A549 (cell line): ENCODE data around the gene TMSB10. TPM values are rescaled to one million over a fixed set of nuclear protein-coding genes. Genes with fewer than 3 reads are reported as not detected.

ENCODE experiments used
- ATAC-seq, 2 experiments: fragments of 200-7000 bp in 1 of 2; fragments of >200 bp in 1 of 2; cut with Nextera tagmentation in 1 of 2; cut with Tn5 transposase in 1 of 2; 3 replicates each; pipeline versions ENCODE4 v1.8.0 to v1.9.1; 2018 to 2020; ENCODE audit warnings: mild to moderate bottlenecking in 1 of 2, moderate library complexity in 1 of 2
- CTCF ChIA-PET: fragments of 300-600 bp; sonication (Branson Sonifier 250); formaldehyde crosslinking; extraction: SDS; loops from one replicate; lab custom pipeline; 2021; ENCODE audit warnings: antibody characterized with exemption, inconsistent platforms; lab: Yijun Ruan, JAX
- POLR2A ChIA-PET: fragments of 350-600 bp; formaldehyde crosslinking; extraction: SDS; loops from one replicate; lab custom pipeline; 2021; ENCODE audit warnings: antibody characterized with exemption, inconsistent platforms; lab: Yijun Ruan, JAX
- DNase-seq, 2 experiments: peaks; one replicate each; pipeline versions ENCODE4 v3.0.0 to v3.0.0-alpha.2; 2011 to 2016; ENCODE audit warnings: low read depth in 1 of 2, low spot score in 1 of 2
- FAIRE-seq: peaks from 2 replicates; lab custom pipeline; 2011; peaks lifted over from hg19 to GRCh38; lab: Jason Lieb, UNC
- H3K27ac ChIP-seq, 2 experiments: fragments of >200 bp; sonication (Bioruptor Twin); formaldehyde crosslinking; 3 replicates each; pipeline ENCODE4 v1.5.1; 2016 to 2017
- H3K4me1 ChIP-seq: fragments of >200 bp; sonication (Bioruptor Twin); formaldehyde crosslinking; 3 replicates; pipeline ENCODE4 v1.6.1; 2016
- H3K4me2 ChIP-seq: fragments of >200 bp; sonication (Bioruptor Twin); formaldehyde crosslinking; 3 replicates; pipeline ENCODE4 v1.6.1; 2016
- H3K4me3 ChIP-seq: fragments of >200 bp; sonication (Bioruptor Twin); formaldehyde crosslinking; 3 replicates; pipeline ENCODE4 v1.5.1; 2016
- H3K9me3 ChIP-seq: fragments of >200 bp; sonication (Bioruptor Twin); formaldehyde crosslinking; 3 replicates; pipeline ENCODE4 v1.6.1; 2016
- CBX8 ChIP-seq: fragments of 200-600 bp; sonication (generic); IDR thresholded peaks from 2 replicates; pipeline ENCODE4 v1.6.1; 2016
- CEBPB ChIP-seq, 2 experiments: fragments of >200 bp in 1 of 2; sonication (Bioruptor Twin) in 1 of 2; formaldehyde crosslinking in 1 of 2; IDR thresholded peaks; 2 replicates each; pipeline ENCODE4 v1.6.1; 2012 to 2016
- EP300 ChIP-seq, 2 experiments: fragments of >200 bp; sonication (Bioruptor Twin); formaldehyde crosslinking; IDR thresholded peaks; 2 replicates in 1 of 2; 3 replicates in 1 of 2; pipeline ENCODE4 v1.6.1; 2016 to 2017
- ESRRA ChIP-seq: fragments of 150-350 bp; IDR thresholded peaks from 2 replicates; pipeline ENCODE4 v1.6.1; 2014; ENCODE audit warnings: mild to moderate bottlenecking, low read length, borderline replicate concordance
- FOSB ChIP-seq: fragments of 250-450 bp; sonication (Bioruptor Pico); IDR thresholded peaks from 2 replicates; pipeline ENCODE4 v1.5.0; 2020; ENCODE audit warnings: mild to moderate bottlenecking, moderate library complexity
- FOSL2 ChIP-seq, 2 experiments: fragments of 450-650 bp in 1 of 2; fragments of >200 bp in 1 of 2; sonication (Bioruptor Twin) in 1 of 2; formaldehyde crosslinking; IDR thresholded peaks; 2 replicates each; pipeline versions ENCODE4 v1.5.0 to v1.6.1; 2016 to 2020; ENCODE audit warnings: mild to moderate bottlenecking in 1 of 2, moderate library complexity in 1 of 2
- FOXS1 ChIP-seq: fragments of 250-450 bp; sonication (Bioruptor Pico); IDR thresholded peaks from 2 replicates; pipeline ENCODE4 v1.5.0; 2020; ENCODE audit warnings: mild to moderate bottlenecking, moderate library complexity
- GATA3 ChIP-seq: IDR thresholded peaks from 2 replicates; pipeline ENCODE4 v1.6.1; 2012; ENCODE audit warnings: borderline replicate concordance
- HOXA7 ChIP-seq: fragments of 250-450 bp; sonication (Bioruptor Pico); IDR thresholded peaks from 2 replicates; pipeline ENCODE4 v1.5.0; 2020; ENCODE audit warnings: mild to moderate bottlenecking, moderate library complexity
- HOXB13 ChIP-seq: fragments of 250-450 bp; sonication (Bioruptor Pico); IDR thresholded peaks from 2 replicates; pipeline ENCODE4 v1.5.0; 2020; ENCODE audit warnings: low read depth, mild to moderate bottlenecking, moderate library complexity
- KDM1A ChIP-seq: fragments of 200-600 bp; sonication (generic); IDR thresholded peaks from 2 replicates; pipeline ENCODE4 v1.6.1; 2016; ENCODE audit warnings: low read depth, mild to moderate bottlenecking
- MAFK ChIP-seq: fragments of 450-650 bp; IDR thresholded peaks from 2 replicates; pipeline ENCODE4 v1.6.1; 2014; ENCODE audit not compliant: partially characterized antibody
- MAZ ChIP-seq: fragments of 150-350 bp; IDR thresholded peaks from 2 replicates; pipeline ENCODE4 v1.6.1; 2014; ENCODE audit warnings: antibody characterized with exemption, low read depth, low read length, borderline replicate concordance
- MYC ChIP-seq: IDR thresholded peaks from 2 replicates; pipeline ENCODE4 v1.6.1; 2012; ENCODE audit warnings: mild to moderate bottlenecking, inconsistent platforms, low read length, improper control_type of control experiment, borderline replicate concordance
- NPAS2 ChIP-seq: fragments of 250-450 bp; sonication (Bioruptor Pico); IDR thresholded peaks from 2 replicates; pipeline ENCODE4 v1.8.0; 2022; ENCODE audit warnings: mild to moderate bottlenecking, moderate library complexity, borderline replicate concordance
- POLR2A ChIP-seq: IDR thresholded peaks from 2 replicates; pipeline ENCODE4 v1.6.1; 2012; ENCODE audit warnings: mild to moderate bottlenecking, low read length
- RFX5 ChIP-seq: fragments of 450-650 bp; IDR thresholded peaks from 2 replicates; pipeline ENCODE4 v1.7.1; 2014; ENCODE audit warnings: antibody characterized with exemption, mild to moderate bottlenecking, moderate library complexity
- SMC3 ChIP-seq: fragments of >200 bp; sonication (Bioruptor Twin); formaldehyde crosslinking; IDR thresholded peaks from 3 replicates; pipeline ENCODE4 v1.6.1; 2018; ENCODE audit warnings: inconsistent platforms
- TP53 ChIP-seq: fragments of 250-450 bp; sonication (Bioruptor Pico); IDR thresholded peaks from 2 replicates; pipeline ENCODE4 v1.5.0; 2021; ENCODE audit warnings: mild to moderate bottlenecking, moderate library complexity
- WGBS: methylation state at CpG from one replicate; pipeline ENCODE4 v1.1.6; 2017; ENCODE audit errors: missing lambda C conversion rate; 5-methylcytosine and 5-hydroxymethylcytosine counted together
- polyA plus RNA-seq, 4 experiments: library from polyadenylated mRNA; depleted of rRNA in 3 of 4; stranded (reverse); fragments of >200 nt; fragmentation: RNase III in 1 of 4; extraction: RNeasy Plus Mini Kit Qiagen cat#74134 plus additional on column Dnase treatment in 1 of 4; gene quantifications; 2 replicates in 3 of 4; 3 replicates in 1 of 4; pipeline ENCODE4 v1.2.3, GENCODE V29; 2011 to 2017
- TF ChIP-seq, protein P1 (sequence below): fragments of 250-450 bp; sonication (Bioruptor Pico); IDR thresholded peaks from 2 replicates; pipeline ENCODE4 v1.5.0; 2021; ENCODE audit warnings: mild to moderate bottlenecking, moderate library complexity, borderline replicate concordance
- TF ChIP-seq, protein P2 (sequence below): fragments of 200-600 bp; sonication (generic); IDR thresholded peaks from 2 replicates; pipeline ENCODE4 v1.6.1; 2016; ENCODE audit warnings: antibody characterized with exemption, mild to moderate bottlenecking, moderate library complexity
- TF ChIP-seq, protein P3 (sequence below): fragments of 450-650 bp; IDR thresholded peaks from 2 replicates; pipeline ENCODE4 v1.6.1; 2014; ENCODE audit warnings: antibody characterized with exemption
- TF ChIP-seq, protein P4 (sequence below): fragments of 250-450 bp; sonication (Bioruptor Pico); IDR thresholded peaks from 2 replicates; pipeline ENCODE4 v1.5.0; 2020; ENCODE audit warnings: low read depth, mild to moderate bottlenecking, moderate library complexity

The TMSB10 gene
- polyA plus RNA-seq, 2 of the 4 experiments (the other 2 are of a cell fraction): 3,109 to 7,015 TPM

DNA sequence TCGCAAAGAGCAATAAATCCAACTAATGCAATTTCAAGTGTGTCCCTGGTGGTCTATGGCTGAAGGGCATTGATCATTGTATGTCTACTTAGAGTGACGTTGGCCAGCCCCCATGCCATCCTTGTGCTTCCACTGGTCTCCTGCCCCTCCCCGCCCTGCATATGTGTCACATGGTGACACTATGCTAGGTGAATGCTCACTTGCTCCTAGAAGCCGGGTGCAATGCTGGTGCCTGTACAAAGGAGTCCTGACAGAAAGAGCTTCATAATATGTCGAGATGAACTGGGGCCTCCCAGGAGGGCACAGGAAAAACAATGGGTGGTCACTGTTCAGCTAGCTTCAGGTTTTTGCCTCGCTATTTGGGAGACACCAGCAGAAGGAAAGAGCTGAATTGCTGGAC is 18.7 kb upstream of the TMSB10 start:
- no peaks in the 10 kb centered on the region for H3K9me3 ChIP-seq
- TF ChIP-seq FOSB (CRISPR knock-in tag): no peak
- TF ChIP-seq CBX8: no peak
- no peak for TF ChIP-seq KDM1A
- TF ChIP-seq FOXS1 (CRISPR knock-in tag): no peak
- TF ChIP-seq EP300 (IDR thresholded peaks at IDR 0.05): no peak
- TF ChIP-seq RFX5: no peak
- TF ChIP-seq MAZ: no peak
- no peak for TF ChIP-seq POLR2A
- no peak for TF ChIP-seq MYC
- TF ChIP-seq ESRRA: no peak
- TF ChIP-seq, protein P1, sequence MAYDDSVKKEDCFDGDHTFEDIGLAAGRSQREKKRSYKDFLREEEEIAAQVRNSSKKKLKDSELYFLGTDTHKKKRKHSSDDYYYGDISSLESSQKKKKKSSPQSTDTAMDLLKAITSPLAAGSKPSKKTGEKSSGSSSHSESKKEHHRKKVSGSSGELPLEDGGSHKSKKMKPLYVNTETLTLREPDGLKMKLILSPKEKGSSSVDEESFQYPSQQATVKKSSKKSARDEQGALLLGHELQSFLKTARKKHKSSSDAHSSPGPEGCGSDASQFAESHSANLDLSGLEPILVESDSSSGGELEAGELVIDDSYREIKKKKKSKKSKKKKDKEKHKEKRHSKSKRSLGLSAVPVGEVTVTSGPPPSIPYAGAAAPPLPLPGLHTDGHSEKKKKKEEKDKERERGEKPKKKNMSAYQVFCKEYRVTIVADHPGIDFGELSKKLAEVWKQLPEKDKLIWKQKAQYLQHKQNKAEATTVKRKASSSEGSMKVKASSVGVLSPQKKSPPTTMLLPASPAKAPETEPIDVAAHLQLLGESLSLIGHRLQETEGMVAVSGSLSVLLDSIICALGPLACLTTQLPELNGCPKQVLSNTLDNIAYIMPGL (CRISPR knock-in tag): no peak
- TF ChIP-seq NPAS2: no peak
- TF ChIP-seq, protein P2, sequence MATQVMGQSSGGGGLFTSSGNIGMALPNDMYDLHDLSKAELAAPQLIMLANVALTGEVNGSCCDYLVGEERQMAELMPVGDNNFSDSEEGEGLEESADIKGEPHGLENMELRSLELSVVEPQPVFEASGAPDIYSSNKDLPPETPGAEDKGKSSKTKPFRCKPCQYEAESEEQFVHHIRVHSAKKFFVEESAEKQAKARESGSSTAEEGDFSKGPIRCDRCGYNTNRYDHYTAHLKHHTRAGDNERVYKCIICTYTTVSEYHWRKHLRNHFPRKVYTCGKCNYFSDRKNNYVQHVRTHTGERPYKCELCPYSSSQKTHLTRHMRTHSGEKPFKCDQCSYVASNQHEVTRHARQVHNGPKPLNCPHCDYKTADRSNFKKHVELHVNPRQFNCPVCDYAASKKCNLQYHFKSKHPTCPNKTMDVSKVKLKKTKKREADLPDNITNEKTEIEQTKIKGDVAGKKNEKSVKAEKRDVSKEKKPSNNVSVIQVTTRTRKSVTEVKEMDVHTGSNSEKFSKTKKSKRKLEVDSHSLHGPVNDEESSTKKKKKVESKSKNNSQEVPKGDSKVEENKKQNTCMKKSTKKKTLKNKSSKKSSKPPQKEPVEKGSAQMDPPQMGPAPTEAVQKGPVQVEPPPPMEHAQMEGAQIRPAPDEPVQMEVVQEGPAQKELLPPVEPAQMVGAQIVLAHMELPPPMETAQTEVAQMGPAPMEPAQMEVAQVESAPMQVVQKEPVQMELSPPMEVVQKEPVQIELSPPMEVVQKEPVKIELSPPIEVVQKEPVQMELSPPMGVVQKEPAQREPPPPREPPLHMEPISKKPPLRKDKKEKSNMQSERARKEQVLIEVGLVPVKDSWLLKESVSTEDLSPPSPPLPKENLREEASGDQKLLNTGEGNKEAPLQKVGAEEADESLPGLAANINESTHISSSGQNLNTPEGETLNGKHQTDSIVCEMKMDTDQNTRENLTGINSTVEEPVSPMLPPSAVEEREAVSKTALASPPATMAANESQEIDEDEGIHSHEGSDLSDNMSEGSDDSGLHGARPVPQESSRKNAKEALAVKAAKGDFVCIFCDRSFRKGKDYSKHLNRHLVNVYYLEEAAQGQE: no peak
- no peak for TF ChIP-seq GATA3
- TF ChIP-seq TP53 (CRISPR knock-in tag): no peak
- TF ChIP-seq, protein P3, sequence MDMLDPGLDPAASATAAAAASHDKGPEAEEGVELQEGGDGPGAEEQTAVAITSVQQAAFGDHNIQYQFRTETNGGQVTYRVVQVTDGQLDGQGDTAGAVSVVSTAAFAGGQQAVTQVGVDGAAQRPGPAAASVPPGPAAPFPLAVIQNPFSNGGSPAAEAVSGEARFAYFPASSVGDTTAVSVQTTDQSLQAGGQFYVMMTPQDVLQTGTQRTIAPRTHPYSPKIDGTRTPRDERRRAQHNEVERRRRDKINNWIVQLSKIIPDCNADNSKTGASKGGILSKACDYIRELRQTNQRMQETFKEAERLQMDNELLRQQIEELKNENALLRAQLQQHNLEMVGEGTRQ: no peak
- TF ChIP-seq, protein P4, sequence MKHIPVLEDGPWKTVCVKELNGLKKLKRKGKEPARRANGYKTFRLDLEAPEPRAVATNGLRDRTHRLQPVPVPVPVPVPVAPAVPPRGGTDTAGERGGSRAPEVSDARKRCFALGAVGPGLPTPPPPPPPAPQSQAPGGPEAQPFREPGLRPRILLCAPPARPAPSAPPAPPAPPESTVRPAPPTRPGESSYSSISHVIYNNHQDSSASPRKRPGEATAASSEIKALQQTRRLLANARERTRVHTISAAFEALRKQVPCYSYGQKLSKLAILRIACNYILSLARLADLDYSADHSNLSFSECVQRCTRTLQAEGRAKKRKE: no peak
- TF ChIP-seq SMC3: no peak
- TF ChIP-seq, all 56 proteins: peak for 0
- DNase-seq (no peak), ATAC-seq (no peak), FAIRE-seq (no peak)
- 77% methylated on average over 6 of the region's 6 CpGs for WGBS
- ChIA-PET POLR2A (interaction anchor here (1.8 kb wide), 1 partner anchor 18 kb away, joined by 6 read pairs; the partner anchor contains the start of gene TMSB10), CTCF (interaction anchor here (0.6 to 6.9 kb wide), 8 partner anchors 9 to 414 kb away, joined by 3 to 41 read pairs (median 4); no protein-coding TSS in a partner anchor)
- Histone ChIP-seq H3K27ac (no peak overlapping the region), H3K4me1 (peaks cover 7% of the 10 kb centered on the region), H3K4me2 (no peak overlapping the region), H3K4me3 (no peak overlapping the region)

DNA sequence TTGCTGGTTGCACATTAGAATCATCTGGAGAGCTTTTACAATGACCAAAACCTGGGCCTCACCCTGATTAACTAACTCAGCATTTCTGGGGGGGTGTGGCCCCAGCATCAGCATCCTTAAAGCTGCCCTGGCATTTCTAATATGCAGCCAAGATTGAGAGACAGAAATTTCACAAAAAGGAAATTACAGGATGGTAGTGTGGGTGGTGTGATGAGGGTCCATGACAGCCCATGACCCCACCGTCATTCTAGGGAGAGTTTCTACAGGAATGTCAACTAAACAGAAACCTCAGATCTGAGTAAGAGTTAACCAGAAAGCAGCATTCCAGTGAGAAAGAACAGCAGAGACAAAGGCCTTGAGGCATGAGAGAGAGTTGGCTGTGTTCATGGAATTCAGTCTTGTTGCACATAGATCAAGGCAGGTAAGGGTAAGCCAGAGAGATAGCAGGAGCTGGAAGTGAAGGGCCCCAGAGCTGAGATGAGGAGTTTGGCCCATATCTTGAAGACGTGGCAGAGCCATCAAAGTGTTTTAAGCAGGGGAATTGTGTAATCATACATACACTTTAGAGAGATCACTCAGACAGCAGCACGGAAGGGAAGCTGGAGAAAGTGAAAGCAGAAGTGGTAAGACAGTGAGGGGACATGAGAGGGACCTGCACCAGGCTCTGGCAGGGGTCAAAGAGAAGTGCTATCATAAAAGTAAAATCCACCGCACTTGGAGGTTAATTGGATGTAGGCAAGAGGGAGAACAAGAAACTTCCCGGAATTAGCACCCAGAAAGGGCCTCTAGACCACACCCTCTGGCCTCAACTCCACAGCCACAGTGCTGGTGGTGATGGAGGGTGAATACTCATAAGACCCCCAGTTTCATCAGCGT is 16.8 kb upstream of the TMSB10 start:
- peak; percentile 53 for TF ChIP-seq MAFK
- no peak for TF ChIP-seq HOXB13
- no peak for TF ChIP-seq FOSL2 (IDR thresholded peaks at IDR 0.05)
- no peak for TF ChIP-seq FOSL2 (CRISPR knock-in tag; IDR thresholded peaks at IDR 0.05)
- no peak for TF ChIP-seq HOXA7
- TF ChIP-seq CEBPB (IDR thresholded peaks at IDR 0.05): 0 out of 4 replicates have a peak, but pooled peaks of 1 of the 2 experiments have one; percentile 34
- Histone ChIP-seq H3K27ac (peak overlapping the region; percentile 2 to 65; a peak in 3 of 6 replicates), H3K9me3 (no peaks in the 10 kb centered on the region), H3K4me3 (no peak overlapping the region), H3K4me1 (peaks cover 4% of the 10 kb centered on the region; the same call in 1 of the 3 replicates), H3K4me2 (peak overlapping the region; percentile 43)
- POLR2A ChIA-PET: interaction anchor here (0.6 to 1.4 kb wide), 2 partner anchors 9 to 13 kb away, joined by 3 to 8 read pairs; no protein-coding TSS in a partner anchor
- ATAC-seq (peak; percentile 60 to 64), FAIRE-seq (no peak), DNase-seq (no peak)
- 56% methylated on average over 6 of the region's 6 CpGs for WGBS
- CTCF ChIA-PET: interaction anchor here (0.6 to 6.9 kb wide), 4 partner anchors 16 to 278 kb away, joined by 3 to 41 read pairs (median 4); no protein-coding TSS in a partner anchor
